LNCaP clone FGC (cell line): ENCODE data around the gene NPTN.

Experiments used
- DNase-seq: peaks from one replicate; pipeline ENCODE4 v3.0.0-alpha.2; 2011; ENCODE audit warnings: low read depth
- H3K4me3 ChIP-seq: 2 replicates; pipeline ENCODE4 v1.5.1; 2011; ENCODE audit warnings: mild to moderate bottlenecking, low read depth, low read length, control low read depth
- CTCF ChIP-seq: IDR thresholded peaks from 2 replicates; pipeline ENCODE4 v1.5.1; 2012; ENCODE audit warnings: mild to moderate bottlenecking; ENCODE audit not compliant: control insufficient read depth, insufficient read depth; ENCODE audit errors: extremely low read depth

Gene NPTN

GRCh38 chr15:73598530-73599160 is 34.5 kb downstream of the NPTN start:
- H3K4me3 ChIP-seq: no peak overlapping the region
- TF ChIP-seq CTCF: no peak
- no peak for DNase-seq

- TF ChIP-seq CTCF: no peak
- no peak overlapping the region for H3K4me3 ChIP-seq
- no peak for DNase-seq
These were observed 36.1 kb downstream of the NPTN start for GRCh38 chr15:73597036-73597638.

- H3K4me3 ChIP-seq: no peak overlapping the region
- DNase-seq: no peak
- TF ChIP-seq CTCF: no peak
These were observed 37.0 kb downstream of the NPTN start for GRCh38 chr15:73596174-73596573.

GRCh38 chr15:73594109-73594508 is 39.1 kb downstream of the NPTN start:
- TF ChIP-seq CTCF: no peak
- H3K4me3 ChIP-seq: no peak overlapping the region
- DNase-seq: no peak

GRCh38 chr15:73593304-73594074 is 39.7 kb downstream of the NPTN start:
- no peak overlapping the region for H3K4me3 ChIP-seq
- TF ChIP-seq CTCF: no peak
- DNase-seq: no peak

- H3K4me3 ChIP-seq: no peak overlapping the region
- no peak for TF ChIP-seq CTCF
- no peak for DNase-seq
These were observed 42.9 kb downstream of the NPTN start for GRCh38 chr15:73590263-73590662.

- no peak overlapping the region for H3K4me3 ChIP-seq
- no peak for TF ChIP-seq CTCF
- no peak for DNase-seq
These were observed 43.4 kb downstream of the NPTN start for GRCh38 chr15:73589766-73590165.
